Mesothelial cell of epicardium (in vitro differentiated cells): ENCODE measurements around the gene ACER3. TPM values are rescaled to one million over a fixed set of nuclear protein-coding genes. Genes with fewer than 3 reads are reported as not detected.

Experiments used
- DNase-seq, 2 experiments: peaks; one replicate each; pipeline ENCODE4 v3.0.0; 2021; ENCODE audit warnings: low spot score in 2 of 2; ENCODE audit not compliant: unreplicated experiment in 2 of 2
- H3K27ac Mint-ChIP-seq: 2 replicates; pipeline ENCODE4 v1.8.0; 2021; ENCODE audit warnings: mixed read lengths
- H3K27me3 Mint-ChIP-seq: 2 replicates; pipeline ENCODE4 v1.8.0; 2021; ENCODE audit warnings: low read depth, mixed read lengths
- H3K36me3 Mint-ChIP-seq: 2 replicates; pipeline ENCODE4 v1.8.0; 2021; ENCODE audit warnings: mixed read lengths
- H3K4me1 Mint-ChIP-seq: 2 replicates; pipeline ENCODE4 v1.8.0; 2021; ENCODE audit warnings: mixed read lengths
- H3K4me3 Mint-ChIP-seq: 2 replicates; pipeline ENCODE4 v1.8.0; 2021; ENCODE audit warnings: mild to moderate bottlenecking, moderate library complexity, mixed read lengths
- H3K9me3 Mint-ChIP-seq: 2 replicates; pipeline ENCODE4 v1.8.0; 2021; ENCODE audit warnings: mixed read lengths
- CTCF ChIP-seq: fragments of 200-600 bp; sonication (generic); IDR thresholded peaks from one replicate; pipeline ENCODE4 v1.5.0; 2021; ENCODE audit warnings: antibody characterized with exemption; ENCODE audit not compliant: unreplicated experiment
- total RNA-seq: library from RNA; stranded (reverse); gene quantifications from 3 replicates; pipeline ENCODE4 v1.2.1, GENCODE V29; 2021

Gene ACER3
- total RNA-seq, 1 donor from 2014 or later, result 17.5 TPM

GRCh38 chr11:76927160-76927559 is 66.4 kb downstream of the ACER3 start:
- H3K9me3 Mint-ChIP-seq, result peaks cover 8% of the 10 kb centered on the region
- no peak for TF ChIP-seq CTCF
- no peaks in the 10 kb centered on the region for H3K4me1 Mint-ChIP-seq
- H3K4me3 Mint-ChIP-seq, result no peak overlapping the region
- no peak overlapping the region for H3K27ac Mint-ChIP-seq
- DNase-seq, result no peak
- H3K27me3 Mint-ChIP-seq, result no peaks in the 10 kb centered on the region
- peaks cover 23% of the 10 kb centered on the region for H3K36me3 Mint-ChIP-seq

- Mint-ChIP-seq H3K9me3 (peaks cover 28% of the 10 kb centered on the region), H3K27me3 (no peaks in the 10 kb centered on the region), H3K4me3 (no peak overlapping the region), H3K27ac (no peak overlapping the region), H3K4me1 (no peaks in the 10 kb centered on the region), H3K36me3 (peaks cover 47% of the 10 kb centered on the region)
- no peak for DNase-seq
- no peak for TF ChIP-seq CTCF
Observed at GRCh38 chr11:76935042-76935441, 74.3 kb downstream of the ACER3 start.

- Mint-ChIP-seq H3K9me3 (peaks cover 35% of the 10 kb centered on the region), H3K36me3 (peaks cover 34% of the 10 kb centered on the region), H3K27me3 (no peaks in the 10 kb centered on the region), H3K27ac (no peak overlapping the region), H3K4me1 (no peaks in the 10 kb centered on the region), H3K4me3 (no peak overlapping the region)
- no peak for DNase-seq
- no peak for TF ChIP-seq CTCF
Observed at GRCh38 chr11:76939219-76939631, 78.5 kb downstream of the ACER3 start.

- Mint-ChIP-seq H3K9me3 (peaks cover 33% of the 10 kb centered on the region), H3K4me1 (no peaks in the 10 kb centered on the region), H3K27ac (no peak overlapping the region), H3K4me3 (no peak overlapping the region), H3K36me3 (peaks cover 22% of the 10 kb centered on the region), H3K27me3 (no peaks in the 10 kb centered on the region)
- no peak for TF ChIP-seq CTCF
- DNase-seq, result no peak
Observed at GRCh38 chr11:76944225-76944624, 83.5 kb downstream of the ACER3 start.

- no peak overlapping the region for H3K27ac Mint-ChIP-seq
- H3K4me1 Mint-ChIP-seq, result no peaks in the 10 kb centered on the region
- no peak overlapping the region for H3K4me3 Mint-ChIP-seq
- H3K27me3 Mint-ChIP-seq, result no peaks in the 10 kb centered on the region
- no peak for DNase-seq
- no peak for TF ChIP-seq CTCF
- H3K9me3 Mint-ChIP-seq, result peaks cover 33% of the 10 kb centered on the region
- peaks cover 22% of the 10 kb centered on the region for H3K36me3 Mint-ChIP-seq
Observed at GRCh38 chr11:76946223-76946622, 85.5 kb downstream of the ACER3 start.

GRCh38 chr11:76947190-76947589 is 86.5 kb downstream of the ACER3 start:
- H3K4me3 Mint-ChIP-seq, result no peak overlapping the region
- DNase-seq, result no peak
- no peaks in the 10 kb centered on the region for H3K27me3 Mint-ChIP-seq
- peaks cover 32% of the 10 kb centered on the region for H3K9me3 Mint-ChIP-seq
- no peaks in the 10 kb centered on the region for H3K4me1 Mint-ChIP-seq
- H3K27ac Mint-ChIP-seq, result no peak overlapping the region
- TF ChIP-seq CTCF, result no peak
- peaks cover 22% of the 10 kb centered on the region for H3K36me3 Mint-ChIP-seq
